Measurements from ENCODE around the gene PIWIL4.

The PIWIL4 gene

DNA sequence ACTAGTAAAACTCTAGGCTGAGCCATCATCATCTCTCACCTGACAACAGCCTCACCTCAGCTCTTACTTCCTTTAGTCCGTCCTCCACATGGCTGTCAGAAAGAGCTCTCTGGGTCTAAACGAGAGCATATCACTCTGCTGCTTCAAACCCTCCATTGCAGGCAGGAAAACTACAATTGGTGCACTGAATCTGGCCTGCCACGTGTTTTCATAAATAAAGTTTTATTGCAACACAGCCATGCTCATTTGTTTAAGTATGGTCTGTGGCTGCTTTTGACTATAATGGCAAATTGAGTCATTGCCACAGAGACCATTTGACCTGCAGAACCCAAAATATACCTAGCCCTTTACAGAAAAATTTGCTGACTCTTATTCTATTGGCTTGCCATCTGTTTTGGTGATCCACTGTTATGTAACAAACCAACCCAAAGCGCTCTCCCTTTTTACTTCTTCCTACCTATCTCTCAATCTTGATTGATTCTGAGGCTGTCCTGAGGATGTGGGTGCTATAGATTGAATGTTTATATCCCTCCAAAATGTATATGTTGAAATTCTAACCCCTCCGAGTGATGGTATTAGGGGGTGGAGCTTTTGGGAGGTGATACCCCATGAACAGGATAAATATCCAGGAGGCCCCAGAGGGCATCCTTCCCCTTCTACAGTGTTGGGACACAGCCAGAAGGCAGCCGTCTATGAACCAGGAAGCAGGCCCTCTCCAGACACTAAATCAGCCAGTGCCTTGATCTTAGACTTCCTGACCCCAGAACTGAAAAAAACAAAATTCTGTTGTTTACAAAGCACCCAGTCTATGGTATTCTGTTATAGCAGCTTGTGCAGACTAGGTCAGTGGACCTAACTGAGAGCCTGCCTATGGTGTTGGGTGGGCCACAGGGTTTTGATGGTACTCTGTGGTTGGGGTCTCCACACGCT, 99.9 kb downstream of the PIWIL4 start:
- DNase-seq = no peak

DNA sequence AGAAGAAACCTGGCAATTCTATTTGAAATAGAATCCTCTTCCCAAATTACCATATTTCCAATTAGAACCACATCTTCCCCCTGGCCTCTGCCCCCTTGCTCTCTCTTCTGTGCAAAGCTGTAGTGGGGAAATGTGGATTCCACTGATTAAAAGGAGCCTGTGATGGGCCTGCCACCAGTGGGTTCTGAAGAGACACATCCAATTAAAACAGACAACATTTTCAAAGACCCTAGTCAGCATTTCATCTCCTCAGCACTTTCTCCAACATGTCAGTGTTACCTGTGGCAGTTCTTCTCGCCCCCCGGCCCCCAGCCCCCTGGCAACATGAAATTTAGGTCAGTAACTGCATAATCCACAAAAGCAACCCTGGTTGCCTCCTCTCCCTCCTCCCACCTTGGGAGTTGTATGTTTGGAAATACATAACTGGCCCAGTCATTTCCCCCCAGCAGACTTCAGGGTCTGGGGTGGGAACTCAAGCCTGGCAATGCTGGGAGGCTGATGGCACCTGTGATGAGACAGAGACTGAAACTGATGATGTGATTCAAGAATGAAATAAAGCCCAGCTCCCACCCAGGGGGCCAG, 101.1 kb downstream of the PIWIL4 start:
- DNase-seq = no peak

DNA sequence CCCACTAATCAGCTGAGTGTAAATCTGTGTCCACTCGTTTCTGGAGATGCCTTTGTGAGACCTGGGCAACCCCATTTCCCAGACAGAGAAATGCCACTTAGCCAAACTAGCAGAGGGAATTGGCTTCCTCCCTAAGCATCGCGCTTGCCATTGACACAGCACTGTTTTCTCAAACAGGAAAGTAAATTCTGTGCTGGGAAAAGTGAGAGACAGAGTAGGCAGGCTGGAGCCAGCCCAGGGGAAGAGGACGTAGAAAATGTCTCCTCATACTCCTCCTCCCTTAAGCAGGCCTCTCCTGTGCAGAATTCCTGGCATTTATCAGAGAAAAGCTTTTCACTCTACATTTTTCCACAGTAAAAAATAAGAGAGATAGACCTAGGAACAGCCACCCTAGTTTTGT, 101.9 kb downstream of the PIWIL4 start:
- no peak for DNase-seq

All from stimulated activated CD4-positive, alpha-beta T cell treated with anti-CD3 and anti-CD28 coated beads, Interleukin-12 subunit alpha, Interleukin-12 subunit beta, amount 100 ng/mL, for 4 hours (primary cell).